ENCODE data around the gene C17orf67.

Gene C17orf67

DNA sequence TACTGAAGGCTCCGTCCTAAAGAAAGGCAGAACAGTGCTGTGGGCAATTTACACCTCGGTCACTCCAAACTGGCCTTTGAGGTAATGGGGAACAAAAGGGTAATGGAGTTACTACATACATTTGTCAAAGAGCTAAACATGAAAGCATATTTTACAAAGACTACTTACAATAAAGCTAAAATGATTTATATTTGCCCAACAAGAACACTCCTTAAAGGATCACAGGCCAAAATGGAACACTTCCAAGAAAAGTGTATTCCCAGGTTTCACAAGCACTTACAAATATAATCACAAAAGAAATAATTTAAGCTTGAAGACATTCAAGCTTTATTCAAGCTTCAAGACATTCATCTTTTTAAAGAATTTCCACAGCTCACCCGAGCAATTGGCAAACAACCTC lies 29.3 kb downstream of the C17orf67 start:
- no peak for DNase-seq

DNA sequence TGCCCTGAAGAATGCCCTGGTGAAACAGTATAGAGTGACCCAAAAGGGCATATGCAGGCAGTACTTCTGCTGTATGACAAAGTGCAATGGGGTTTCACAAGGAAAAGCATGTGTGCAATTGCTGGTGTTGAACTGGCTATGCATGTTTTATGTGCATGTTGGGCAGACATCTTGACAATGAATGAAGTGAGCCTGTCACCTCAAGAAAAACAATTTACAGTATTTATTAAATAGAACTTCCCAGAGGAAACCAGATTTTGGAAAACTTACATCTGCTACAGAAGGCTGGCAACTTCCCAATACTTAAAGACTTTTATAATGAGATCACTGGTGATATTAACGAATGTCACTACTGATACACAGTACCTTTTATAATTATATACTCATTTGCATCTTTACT lies 30.6 kb downstream of the C17orf67 start:
- no peak for DNase-seq

DNA sequence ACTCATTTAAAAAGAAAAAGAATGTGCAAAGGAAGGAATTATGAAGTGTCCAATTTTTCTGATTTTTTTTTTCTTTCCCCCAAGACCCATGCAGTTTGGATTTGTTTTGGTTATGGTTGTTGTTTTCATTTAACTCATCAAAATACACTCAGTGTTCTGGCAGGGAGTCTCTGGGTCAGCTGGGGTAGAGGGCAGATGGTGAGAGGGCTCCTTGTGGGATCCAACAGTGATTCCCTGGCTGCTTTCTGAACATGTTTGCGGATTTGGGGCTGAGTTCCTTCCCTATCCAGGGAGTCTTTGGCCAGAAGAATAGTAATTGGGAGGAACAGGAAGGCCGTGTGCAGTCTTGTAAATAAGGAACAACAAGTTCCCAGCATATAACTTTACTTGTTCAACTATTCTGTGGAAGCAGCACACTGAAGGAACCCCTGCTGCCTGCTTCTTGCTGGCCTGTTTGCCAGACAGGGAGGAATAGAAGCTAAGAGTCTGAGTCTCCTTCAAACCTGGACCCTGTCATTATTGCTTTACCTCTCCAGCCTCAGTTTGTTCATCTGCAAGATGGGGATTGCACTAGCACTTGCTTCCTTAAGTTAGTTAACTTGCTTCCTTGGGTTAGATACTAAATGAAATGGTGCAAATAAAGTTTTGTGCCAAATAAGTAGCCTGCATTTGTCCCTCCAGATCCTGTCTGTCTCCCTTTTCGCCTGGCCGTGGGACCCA lies 32.1 kb downstream of the C17orf67 start:
- no peak for DNase-seq

DNA sequence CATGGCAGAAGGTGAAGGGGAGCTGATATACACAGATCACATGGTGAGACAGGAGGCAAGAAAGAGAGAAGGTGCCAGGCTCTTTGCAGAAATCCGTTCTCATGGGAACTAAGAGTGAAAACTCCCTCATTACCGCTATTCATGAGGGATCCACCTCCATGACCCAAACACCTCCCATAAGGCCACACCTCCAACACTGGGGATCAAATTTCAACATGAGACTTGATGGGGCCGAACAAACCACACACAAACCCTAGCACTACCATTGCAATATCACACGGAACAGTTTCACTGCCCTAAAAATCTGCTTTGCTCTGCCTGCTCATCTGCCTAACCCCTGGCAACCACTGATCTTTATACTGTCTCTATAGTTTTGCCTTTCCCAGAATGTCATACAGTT lies 34.8 kb downstream of the C17orf67 start:
- DNase-seq, result no peak

DNA sequence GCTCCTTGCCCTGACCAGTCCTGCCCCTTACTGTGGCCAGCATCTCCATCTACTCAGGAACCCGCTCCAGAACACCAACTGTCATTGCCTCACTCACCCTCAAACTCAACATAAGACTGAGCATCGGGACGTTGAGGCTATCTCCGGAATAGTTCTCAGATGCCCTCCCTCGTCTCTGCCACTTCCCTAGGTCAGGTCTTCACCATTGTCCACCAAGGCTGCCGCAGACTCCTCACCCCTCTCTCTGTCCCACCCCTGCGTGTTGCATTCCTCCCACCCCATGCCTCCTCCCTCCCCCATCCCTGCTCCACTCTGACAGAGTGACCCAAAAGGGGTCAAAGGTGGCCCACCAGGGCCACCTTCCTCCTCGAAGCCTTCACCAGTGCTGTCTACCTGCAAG lies 37.2 kb downstream of the C17orf67 start:
- no peak for DNase-seq

DNA sequence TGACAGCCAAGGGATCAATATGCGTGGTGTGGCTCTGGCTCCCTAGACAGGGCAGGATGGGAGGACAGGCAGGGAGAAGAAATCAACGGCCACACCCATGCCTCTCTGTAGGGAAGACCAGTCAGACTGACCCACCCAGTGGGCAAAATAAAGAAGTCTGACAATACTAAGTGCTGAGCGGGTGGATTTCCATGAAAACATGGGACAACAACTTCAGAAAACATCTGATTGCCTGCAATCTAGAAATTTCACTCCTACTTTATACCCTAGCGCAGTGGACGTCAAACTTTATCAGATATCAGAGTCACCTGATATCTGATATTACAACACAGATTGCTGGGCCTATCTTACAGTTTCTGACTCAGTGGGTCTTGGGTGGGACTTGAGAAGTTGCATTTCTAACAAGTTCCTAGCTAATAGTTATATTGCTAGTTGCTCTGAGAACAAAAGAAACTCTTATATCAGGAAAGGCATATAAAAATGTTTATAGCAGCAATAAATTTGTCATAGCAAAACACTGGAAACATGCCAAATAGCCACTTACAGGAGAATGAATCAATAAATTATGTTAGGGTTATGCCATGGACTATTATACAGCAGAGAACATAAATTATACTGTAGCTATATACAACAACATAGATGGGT lies 38.4 kb downstream of the C17orf67 start:
- DNase-seq, result no peak

DNA sequence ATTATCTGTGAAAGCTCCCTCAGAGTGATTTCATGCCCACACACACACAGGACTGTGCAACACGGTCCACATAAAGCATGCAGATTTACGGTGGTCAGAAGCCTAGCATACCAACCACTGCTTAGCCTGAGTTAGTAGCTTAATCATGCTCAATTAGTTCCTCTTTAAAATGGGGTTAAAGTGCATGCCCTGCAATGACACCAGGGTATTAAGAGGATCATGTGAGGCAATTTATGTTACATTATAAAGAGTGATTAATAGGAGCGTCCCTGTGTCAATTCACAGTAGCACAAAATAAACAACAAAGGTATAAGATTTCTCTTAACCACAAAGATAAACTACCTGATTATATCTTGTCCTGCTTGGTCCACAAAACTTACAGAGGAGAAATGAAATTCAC lies 39.8 kb downstream of the C17orf67 start:
- no peak for DNase-seq

DNA sequence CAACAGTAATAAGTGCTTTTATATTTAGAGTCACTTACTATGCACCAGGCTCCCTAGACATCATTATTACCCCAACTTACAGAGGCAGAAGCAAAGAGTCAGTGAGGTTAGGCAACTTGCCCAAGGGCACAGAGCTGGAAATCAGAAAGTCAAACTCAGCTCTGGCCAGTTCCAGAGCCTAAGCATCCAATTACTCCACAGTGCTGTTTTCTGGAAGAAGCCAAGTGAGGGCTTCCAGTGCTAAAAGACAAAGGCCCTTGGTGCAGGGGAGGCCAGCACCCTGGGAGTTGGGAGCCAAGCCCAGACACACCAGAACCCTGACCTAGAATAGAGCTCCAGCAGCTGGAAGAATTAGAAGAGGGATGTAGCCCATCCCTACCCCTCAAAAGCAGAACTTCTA lies 40.2 kb downstream of the C17orf67 start:
- no peak for DNase-seq

DNA sequence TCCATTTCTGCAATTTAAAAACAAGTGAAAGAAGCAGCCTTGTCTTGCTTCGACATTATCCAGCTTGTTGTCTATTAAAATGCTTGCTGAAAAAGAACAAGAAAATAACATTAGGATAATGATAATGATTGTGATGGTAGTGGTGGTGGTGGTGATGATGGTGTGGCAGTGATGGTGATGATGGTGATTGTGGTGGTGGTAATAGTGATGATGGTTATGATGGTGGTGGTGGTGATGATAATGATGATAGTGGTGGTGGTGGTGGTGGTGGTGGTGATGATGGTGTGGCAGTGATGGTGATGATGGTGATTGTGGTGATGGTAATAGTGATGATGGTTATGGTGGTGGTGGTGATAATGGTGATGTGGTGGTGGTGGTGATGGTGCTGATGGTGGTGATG lies 41.5 kb downstream of the C17orf67 start:
- DNase-seq, result no peak

DNA sequence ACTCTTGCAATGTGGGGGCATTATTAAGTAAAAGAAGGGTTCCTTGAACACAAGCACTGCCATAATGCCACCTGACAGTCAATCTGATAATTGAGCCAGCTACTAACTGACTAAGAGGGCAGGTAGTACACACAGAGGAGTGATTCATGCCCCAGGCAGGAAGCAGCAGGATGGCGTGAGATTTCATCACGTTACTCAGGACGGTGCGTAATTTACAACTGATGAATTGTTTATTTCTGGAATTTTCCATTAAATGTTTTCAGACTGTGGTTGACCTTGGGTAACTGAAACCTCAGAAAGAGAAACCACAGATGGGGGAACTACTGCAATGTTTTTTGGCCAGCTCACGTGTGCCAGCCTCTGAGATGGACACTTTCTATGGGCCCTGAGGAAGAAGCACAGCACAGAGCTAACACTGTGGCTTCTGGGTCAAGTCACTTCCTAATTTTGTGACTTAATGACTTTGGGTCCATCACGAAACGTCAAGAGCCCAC lies 46.7 kb downstream of the C17orf67 start:
- peak; percentile 74 for DNase-seq

DNA sequence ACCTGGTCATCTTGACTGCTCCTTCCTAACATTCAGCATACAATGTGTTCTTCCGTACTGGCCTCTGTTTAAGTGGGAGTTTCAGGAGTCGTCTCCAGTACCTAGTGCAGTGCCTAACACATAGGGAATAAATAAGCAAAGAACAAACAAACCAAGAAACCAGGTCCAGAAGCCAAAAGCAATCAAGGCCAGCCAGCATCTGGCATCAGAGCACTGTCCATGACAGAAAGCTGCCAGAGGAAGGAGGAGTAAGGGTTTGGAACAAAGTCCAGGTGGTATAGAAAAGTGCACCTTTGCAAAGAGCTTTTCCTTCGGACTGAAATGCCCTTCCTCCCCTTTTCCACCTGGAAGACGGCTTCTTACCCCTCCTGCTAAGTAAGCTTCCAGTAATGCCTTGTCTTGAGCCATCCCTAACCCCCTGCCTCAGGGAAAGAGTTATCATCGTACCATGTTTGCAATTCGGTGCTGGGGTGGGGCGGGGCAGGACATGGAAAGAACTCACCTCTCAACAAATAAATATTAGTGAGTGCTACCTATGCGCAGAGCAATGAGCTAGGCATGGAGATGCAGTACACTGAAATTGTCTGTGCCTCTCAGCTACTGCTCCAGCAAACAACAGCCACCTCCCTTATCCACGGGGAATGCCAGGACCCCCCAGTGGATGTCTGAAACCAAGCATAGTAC lies 47.6 kb downstream of the C17orf67 start:
- no peak for DNase-seq

DNA sequence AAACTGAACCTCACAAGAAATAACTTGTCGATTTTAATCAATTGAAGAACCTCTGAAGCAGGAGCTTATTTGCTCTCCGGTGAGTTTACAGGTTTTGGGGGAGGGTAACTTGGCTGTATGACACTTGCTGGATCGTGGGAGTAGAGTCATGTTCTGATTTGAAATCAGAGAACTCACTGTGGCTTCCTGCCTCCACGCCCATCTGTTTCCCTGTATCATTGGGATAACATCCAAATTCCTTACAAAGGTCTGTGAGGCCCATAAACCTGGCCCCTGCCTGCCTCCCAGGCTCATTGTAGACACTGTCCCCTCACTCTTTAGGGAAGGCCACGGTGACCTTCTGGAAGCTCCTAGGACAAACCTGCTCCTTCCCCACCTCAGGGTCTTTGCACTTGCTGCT lies 48.3 kb downstream of the C17orf67 start:
- DNase-seq, result no peak

DNA sequence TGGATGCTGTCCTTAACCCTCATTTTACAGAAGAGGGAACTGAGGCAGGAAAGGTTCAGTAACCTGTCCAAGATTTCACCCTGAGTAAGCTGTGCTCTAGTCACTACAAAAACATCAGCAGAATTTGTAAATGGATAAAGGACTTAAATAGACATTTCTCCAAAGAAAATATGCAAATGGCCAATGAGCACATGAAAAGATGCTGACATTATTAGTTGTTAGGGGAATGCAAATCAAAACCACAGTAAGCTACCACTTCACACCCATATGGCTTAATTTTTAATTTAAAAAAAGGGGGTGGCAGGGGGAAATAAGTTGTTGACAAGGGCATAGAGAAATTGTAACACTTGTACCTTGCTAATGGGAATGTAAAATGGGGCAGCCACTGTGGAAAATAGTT lies 51.4 kb downstream of the C17orf67 start:
- no peak for DNase-seq

DNA sequence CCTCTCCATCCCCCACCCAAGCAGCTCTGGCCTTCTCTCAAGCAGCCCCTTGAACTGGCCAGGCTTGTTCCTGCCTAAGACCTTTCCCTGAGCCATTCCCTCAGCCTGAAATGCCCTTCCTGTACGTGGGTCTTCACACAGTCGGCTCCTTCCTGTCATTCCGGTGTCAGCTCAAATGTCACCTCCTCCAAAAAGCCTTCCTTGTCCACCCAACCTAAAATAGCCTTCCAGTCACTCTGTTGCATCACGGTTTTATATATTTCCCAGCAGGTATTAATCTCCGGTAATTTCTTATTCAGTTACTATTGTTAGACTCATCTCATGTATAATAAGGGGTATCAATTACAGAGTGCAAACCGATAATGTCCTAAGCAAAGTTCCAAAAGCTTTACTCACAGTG lies 51.8 kb downstream of the C17orf67 start:
- no peak for DNase-seq

DNA sequence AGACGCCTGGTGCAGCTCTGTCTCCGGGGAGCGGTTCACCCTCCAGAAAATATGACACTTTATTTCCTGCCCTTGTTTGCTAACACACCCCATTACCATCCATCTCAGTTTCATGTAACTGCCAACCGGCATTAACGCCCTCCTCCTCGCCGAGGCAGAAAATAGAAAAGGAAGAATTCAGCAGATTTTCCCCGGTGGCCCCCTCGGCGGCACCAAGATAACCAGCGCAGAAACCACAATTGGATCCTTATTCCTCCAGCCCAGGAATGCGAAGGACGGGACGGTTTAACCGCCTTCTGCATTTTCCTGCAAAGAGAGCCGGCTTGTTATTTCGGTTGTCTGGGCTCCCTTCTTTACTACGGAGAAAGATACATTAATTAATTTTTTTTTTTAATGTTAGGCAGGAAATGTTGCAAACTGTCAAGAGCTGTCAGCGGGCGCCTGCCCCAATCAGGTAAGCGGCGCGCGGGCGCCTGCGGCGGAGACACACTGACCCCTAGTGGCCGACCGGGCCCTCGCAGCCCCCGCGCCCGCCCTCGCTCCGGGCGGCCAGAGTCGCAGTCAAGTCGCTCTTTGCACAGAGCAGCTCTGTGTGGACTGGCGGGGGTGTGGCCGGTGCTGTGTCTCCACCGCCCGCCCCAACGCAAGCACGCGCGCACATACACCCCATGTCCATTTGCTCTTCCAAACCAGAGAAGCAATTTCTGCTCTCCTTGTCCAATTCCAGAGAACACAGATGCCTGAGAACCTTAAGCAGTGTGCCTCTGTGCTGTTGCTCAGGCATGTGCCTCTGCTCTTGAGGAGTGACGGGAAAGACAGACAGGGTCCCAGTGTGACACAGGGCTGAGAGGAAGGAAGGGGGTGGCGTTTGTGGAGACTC lies 53.6 kb downstream of the C17orf67 start:
- DNase-seq, result peak; percentile 82

DNA sequence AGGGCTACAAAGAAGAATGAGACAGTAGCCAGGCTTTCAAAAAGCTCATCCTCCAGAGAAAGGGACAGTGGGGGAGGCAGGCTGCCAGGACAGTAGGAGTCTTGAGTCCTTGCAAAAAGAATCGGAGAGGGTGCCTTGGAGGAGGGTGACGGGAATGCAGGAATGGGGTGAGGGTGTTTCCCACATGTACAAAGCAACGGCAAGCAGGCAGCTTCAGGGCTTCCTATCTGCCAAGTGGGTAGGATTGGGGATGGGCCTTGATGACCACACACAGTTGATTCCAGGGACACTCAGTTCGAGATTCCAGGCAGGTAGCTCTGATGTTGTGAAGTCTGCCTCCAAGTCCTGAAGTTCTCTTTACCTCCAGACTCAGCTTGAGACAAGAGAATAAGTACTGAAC lies 54.4 kb downstream of the C17orf67 start:
- no peak for DNase-seq

DNA sequence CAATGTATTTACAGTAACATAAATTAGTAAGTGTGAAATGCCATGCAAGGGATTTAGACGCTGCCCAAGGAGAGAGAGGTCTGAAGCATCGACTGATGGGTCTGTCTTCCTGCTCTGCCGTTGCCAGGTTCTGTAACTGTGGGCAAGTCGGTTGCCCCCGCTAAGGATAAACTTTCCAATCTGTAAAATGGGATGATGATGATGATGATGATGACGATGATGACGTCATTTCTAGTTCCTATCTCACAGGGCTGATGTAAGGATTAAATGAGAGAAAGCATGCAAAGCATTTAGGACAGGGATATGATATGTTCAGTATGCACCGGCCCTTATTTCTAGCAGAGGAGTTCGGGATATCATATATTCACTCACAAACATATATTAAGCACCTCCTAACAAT lies 54.8 kb downstream of the C17orf67 start:
- no peak for DNase-seq

DNA sequence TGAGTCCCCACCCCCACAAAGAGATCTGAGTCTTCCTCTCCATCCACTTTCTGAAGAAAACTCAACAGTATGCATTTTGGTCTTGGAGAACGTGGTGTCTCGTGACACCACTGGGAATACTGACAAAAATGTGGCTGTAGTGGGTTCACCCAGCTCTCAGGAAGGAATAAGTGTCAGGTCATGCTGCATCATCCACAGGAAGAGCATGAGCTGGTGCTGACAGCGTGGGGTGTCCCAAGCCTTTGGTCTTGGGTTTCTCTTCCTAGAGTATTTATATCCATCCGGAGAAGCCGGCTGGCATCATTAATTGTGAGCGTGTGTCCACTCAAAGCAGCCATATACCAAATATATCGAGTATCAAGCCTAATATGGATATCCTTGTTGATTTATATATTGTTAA lies 55.9 kb downstream of the C17orf67 start:
- DNase-seq, result no peak

DNA sequence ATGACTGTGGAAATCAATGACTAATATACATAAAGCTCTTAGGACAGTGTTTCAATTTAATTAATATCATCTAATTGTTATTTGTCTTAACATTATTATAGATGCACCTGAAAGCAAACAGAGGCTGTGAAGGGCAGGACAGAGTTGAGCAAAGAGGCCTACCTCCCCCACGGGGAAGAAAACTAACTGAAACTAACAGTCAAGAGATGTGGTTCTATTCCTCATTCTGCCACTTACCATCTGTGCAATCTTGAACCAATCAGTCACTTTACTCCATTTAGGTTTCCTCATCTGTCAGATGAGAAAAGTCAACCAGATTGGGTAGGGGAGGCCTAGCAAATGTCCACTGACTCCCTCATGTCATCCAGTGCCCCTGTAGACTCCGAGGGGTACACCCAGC lies 59.1 kb downstream of the C17orf67 start:
- no peak for DNase-seq

DNA sequence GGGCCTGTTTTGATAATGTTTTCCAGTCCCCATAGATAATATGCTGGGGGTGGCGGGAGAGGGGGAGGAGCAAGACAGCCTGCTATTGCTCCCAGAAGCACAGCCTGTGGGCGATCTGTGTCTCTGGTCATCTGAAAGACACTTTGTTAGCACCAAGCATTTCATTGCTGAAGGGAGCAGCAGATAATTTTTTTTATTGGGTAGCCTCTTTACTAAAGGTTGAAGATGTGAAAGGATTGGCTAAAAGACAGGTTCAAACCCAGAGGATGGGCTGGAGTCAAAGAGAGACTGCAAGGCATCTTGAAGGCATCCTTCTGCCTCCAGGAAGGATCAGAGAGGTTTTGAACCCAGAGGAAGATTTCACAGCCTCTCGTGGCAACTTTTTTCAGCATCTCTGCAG lies 60.6 kb downstream of the C17orf67 start:
- no peak for DNase-seq

DNA sequence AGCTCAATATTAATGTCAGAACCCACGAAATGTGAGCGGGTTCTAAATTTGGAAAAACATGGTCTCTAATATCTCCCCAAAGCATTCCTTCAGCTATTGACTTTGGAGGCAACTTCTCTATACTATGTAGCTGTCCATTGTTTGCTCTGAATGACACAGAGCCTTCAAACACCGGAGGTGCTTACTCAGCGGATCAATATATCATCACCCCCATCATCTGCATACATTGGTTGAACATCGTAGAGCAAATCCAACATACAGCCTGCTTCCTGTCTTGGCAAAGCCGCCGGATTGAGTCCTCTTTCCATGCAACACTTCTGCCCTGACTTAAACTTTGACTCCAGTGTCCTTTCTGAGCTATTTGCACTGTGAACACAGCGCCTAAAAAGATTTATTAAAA lies 61.3 kb downstream of the C17orf67 start:
- DNase-seq, result no peak

DNA sequence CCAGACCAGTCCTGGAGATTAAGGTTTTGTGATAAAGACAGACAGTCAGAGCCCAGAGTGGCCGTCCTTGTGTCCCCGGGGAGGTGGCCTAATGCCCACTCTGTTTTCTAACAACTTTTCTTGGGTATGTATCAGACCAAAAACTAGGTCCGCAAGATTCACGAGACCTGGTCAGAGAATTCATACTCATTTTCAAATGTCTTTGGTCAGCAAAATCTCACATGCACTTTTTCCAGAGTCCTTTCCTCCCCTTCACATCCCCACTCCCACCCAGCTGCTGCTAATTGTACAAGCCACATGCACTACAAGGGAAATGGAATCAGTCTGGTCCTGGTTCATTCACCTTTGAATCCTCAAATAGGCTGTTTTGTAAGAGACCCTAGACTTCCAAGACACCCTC lies 61.7 kb downstream of the C17orf67 start:
- no peak for DNase-seq

DNA sequence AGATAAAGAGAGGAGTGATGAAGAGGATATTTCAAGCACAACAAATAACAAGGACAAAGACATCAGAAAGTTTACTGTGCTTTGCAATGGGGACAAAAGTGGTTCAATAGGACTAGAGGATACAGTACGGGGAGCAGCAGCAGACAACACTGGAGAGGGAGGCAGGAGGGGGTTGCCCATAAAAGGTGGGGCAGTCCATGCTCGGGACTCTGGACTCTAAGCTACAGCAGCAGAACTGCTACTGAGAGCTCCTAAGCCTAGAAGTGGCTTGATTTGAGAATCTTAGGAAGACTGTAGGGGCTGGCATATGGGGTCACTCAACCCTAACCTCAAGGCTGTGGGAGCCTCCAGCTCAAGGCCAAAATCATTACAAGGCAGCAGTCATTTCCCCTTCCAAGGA lies 62.2 kb downstream of the C17orf67 start:
- no peak for DNase-seq
